Liver (tissue), 9 donors: ENCODE results near the gene IFT81. TPM values are rescaled to one million over a fixed set of nuclear protein-coding genes. Genes with fewer than 3 reads are reported as not detected.
A peak's percentile ranks its signal among the peaks of the same experiment; 100 is the strongest.

Source experiments
- DNase-seq: peaks from one replicate; pipeline ENCODE4 v3.0.0-alpha.2; 2017; ENCODE audit warnings: low spot score
- H3K27ac ChIP-seq, 2 donors: one replicate each; pipeline ENCODE4 v1.7.0; 2013; ENCODE audit warnings: inconsistent platforms in 2 of 2, low read length in 2 of 2, control low read depth in 1 of 2, low read depth in 1 of 2, mild to moderate bottlenecking in 1 of 2
- H3K27me3 ChIP-seq, 4 donors: one replicate each; pipeline versions ENCODE4 v1.6.1 to v1.7.0; 2013; ENCODE audit warnings: low read length in 3 of 4, inconsistent platforms in 1 of 4, mild to moderate bottlenecking in 1 of 4, moderate library complexity in 1 of 4; ENCODE audit not compliant: control insufficient read depth in 4 of 4, insufficient read depth in 4 of 4
- H3K36me3 ChIP-seq, 4 donors: one replicate each; pipeline versions ENCODE4 v1.6.1 to v1.7.0; 2013; ENCODE audit warnings: low read length in 3 of 4, mild to moderate bottlenecking in 3 of 4, low read depth in 1 of 4, moderate library complexity in 1 of 4; ENCODE audit not compliant: control insufficient read depth in 4 of 4, insufficient read depth in 3 of 4
- H3K4me1 ChIP-seq, 4 donors: one replicate each; pipeline versions ENCODE4 v1.6.1 to v1.7.0; 2013; ENCODE audit warnings: low read length in 3 of 4, mild to moderate bottlenecking in 3 of 4, moderate library complexity in 1 of 4; ENCODE audit not compliant: control insufficient read depth in 4 of 4, insufficient read depth in 4 of 4
- H3K4me3 ChIP-seq, 3 donors: one replicate each; pipeline versions ENCODE4 v1.6.1 to v1.7.0; 2013; ENCODE audit warnings: low read length in 3 of 3, control low read depth in 1 of 3, low read depth in 1 of 3, mild to moderate bottlenecking in 1 of 3
- H3K9ac ChIP-seq, 2 donors: one replicate each; pipeline ENCODE4 v1.7.0; 2013; ENCODE audit warnings: low read length in 2 of 2, mild to moderate bottlenecking in 2 of 2, moderate library complexity in 2 of 2, control low read depth in 1 of 2, low read depth in 1 of 2
- H3K9me3 ChIP-seq, 4 donors: one replicate each; pipeline versions ENCODE4 v1.6.1 to v1.7.0; 2013; ENCODE audit warnings: low read length in 3 of 4; ENCODE audit not compliant: control insufficient read depth in 4 of 4
- ATF3 ChIP-seq: IDR thresholded peaks from 2 replicates; pipeline ENCODE4 v1.6.1; 2016; ENCODE audit warnings: antibody characterized with exemption
- CTCF ChIP-seq: fragments of 150-350 bp; IDR thresholded peaks from 2 replicates; pipeline ENCODE4 v1.5.1; 2017; ENCODE audit warnings: improper control_type of control experiment, low read depth, low read length; ENCODE audit not compliant: missing input control
- EGR1 ChIP-seq, 2 donors: IDR thresholded peaks; 2 replicates each; pipeline ENCODE4 v1.6.1; 2016 to 2018; ENCODE audit warnings: antibody characterized with exemption in 2 of 2, low read depth in 2 of 2
- FOXA1 ChIP-seq: IDR thresholded peaks from 2 replicates; pipeline ENCODE4 v1.6.1; 2016; ENCODE audit warnings: antibody characterized with exemption
- FOXA2 ChIP-seq: IDR thresholded peaks from 2 replicates; pipeline ENCODE4 v1.6.1; 2016; ENCODE audit warnings: antibody characterized with exemption
- GABPA ChIP-seq, 2 donors: IDR thresholded peaks in 1 of 2; conservative IDR thresholded peaks in 1 of 2; 2 replicates each; pipeline ENCODE4 v1.6.1; 2016; ENCODE audit warnings: antibody characterized with exemption in 2 of 2, mild to moderate bottlenecking in 1 of 2, moderate library complexity in 1 of 2
- HNF4A ChIP-seq, 2 donors: conservative IDR thresholded peaks; 2 replicates each; pipeline ENCODE4 v1.6.1; 2016; ENCODE audit warnings: antibody characterized with exemption in 2 of 2, mild to moderate bottlenecking in 2 of 2
- HNF4G ChIP-seq: IDR thresholded peaks from 2 replicates; pipeline ENCODE4 v1.6.1; 2016; ENCODE audit warnings: antibody characterized with exemption
- JUND ChIP-seq, 2 donors: IDR thresholded peaks; 2 replicates each; pipeline ENCODE4 v1.6.1; 2016; ENCODE audit warnings: antibody characterized with exemption in 2 of 2
- MAX ChIP-seq: IDR thresholded peaks from 2 replicates; pipeline ENCODE4 v1.6.1; 2016; ENCODE audit warnings: antibody characterized with exemption
- NR2F2 ChIP-seq: IDR thresholded peaks from 2 replicates; pipeline ENCODE4 v1.6.1; 2016; ENCODE audit warnings: antibody characterized with exemption
- RAD21 ChIP-seq, 2 donors: IDR thresholded peaks; 2 replicates each; pipeline ENCODE4 v1.6.1; 2016; ENCODE audit warnings: antibody characterized with exemption in 2 of 2, mild to moderate bottlenecking in 2 of 2
- REST ChIP-seq: IDR thresholded peaks from 2 replicates; pipeline ENCODE4 v1.6.1; 2016; ENCODE audit warnings: antibody characterized with exemption, mild to moderate bottlenecking
- RXRA ChIP-seq, 2 donors: IDR thresholded peaks; 2 replicates each; pipeline ENCODE4 v1.6.1; 2017 to 2018; ENCODE audit warnings: antibody characterized with exemption in 2 of 2, mild to moderate bottlenecking in 1 of 2
- SP1 ChIP-seq: IDR thresholded peaks from 2 replicates; pipeline ENCODE4 v1.6.1; 2018; ENCODE audit warnings: antibody characterized with exemption, mild to moderate bottlenecking
- TAF1 ChIP-seq: conservative IDR thresholded peaks from 2 replicates; pipeline ENCODE4 v1.6.1; 2016; ENCODE audit warnings: antibody characterized with exemption, mild to moderate bottlenecking
- YY1 ChIP-seq: IDR thresholded peaks from 2 replicates; pipeline ENCODE4 v1.6.1; 2016; ENCODE audit warnings: antibody characterized with exemption, mild to moderate bottlenecking
- ZBTB33 ChIP-seq: IDR thresholded peaks from 2 replicates; pipeline ENCODE4 v1.6.1; 2016; ENCODE audit warnings: antibody characterized with exemption
- WGBS: extraction: QIAGEN DNeasy Blood & Tissue Kit; methylation state at CpG from one replicate; pipeline ENCODE4 v1.1.7; 2013; 5-methylcytosine and 5-hydroxymethylcytosine counted together
- polyA plus RNA-seq, 2 donors: library from polyadenylated mRNA; stranded (reverse) in 1 of 2; unstranded in 1 of 2; fragments of 200-250 nt in 1 of 2; fragments of >200 nt in 1 of 2; fragmentation: Nextera tagmentation in 1 of 2; extraction: Ambion mirVana in 1 of 2; gene quantifications; one replicate each; pipeline versions ENCODE4 v1.2.1 to v1.2.3, GENCODE V29; 2013 to 2015
- total RNA-seq, 2 donors: library from RNA; depleted of rRNA; stranded (reverse); fragments of >200 nt; gene quantifications; one replicate each; pipeline ENCODE4 v1.2.3, GENCODE V29; 2014
- donor health status: healthy.
- donor health status: healthy.
- donor health status: healthy.
- donor health status: healthy.
- donor health status: healthy.

IFT81 gene
- total and polyA plus RNA-seq, 4 donors: 1.9 to 4.9 (median 2.8) TPM

- no peaks in the 10 kb centered on the region for H3K36me3 ChIP-seq
- H3K9ac ChIP-seq: peak overlapping the region in 1 of 2 donors; percentile 51
- H3K27me3 ChIP-seq: no peaks in the 10 kb centered on the region
- H3K9me3 ChIP-seq: no peaks in the 10 kb centered on the region
- TF ChIP-seq TAF1: no peak
- no peak for TF ChIP-seq CTCF
- TF ChIP-seq GABPA (IDR thresholded peaks at IDR 0.05 in 1 of 2, conservative IDR thresholded peaks at IDR 0.05 in 1 of 2): no peak
- TF ChIP-seq JUND (IDR thresholded peaks at IDR 0.05): no peak
- peak in 1 of 2 donors; percentile 34 for TF ChIP-seq RAD21 (IDR thresholded peaks at IDR 0.05)
- no peak for TF ChIP-seq SP1
- TF ChIP-seq NR2F2: peak; percentile 88
- no peak for TF ChIP-seq FOXA1
- no peak for TF ChIP-seq RXRA (IDR thresholded peaks at IDR 0.05)
- peak overlapping the region; percentile 81 to 93 for H3K27ac ChIP-seq
- H3K4me3 ChIP-seq: no peak overlapping the region
- WGBS: 21% methylated on average over 4 of the region's 4 CpGs
- H3K4me1 ChIP-seq: peaks cover 10 to 64% (median 60%) of the 10 kb centered on the region in 4 donors
- DNase-seq: no peak
Observed at GRCh38 chr12:110246636-110247339, 122.6 kb downstream of the IFT81 start.

- peak overlapping the region in 1 of 3 donors; percentile 8 for H3K4me3 ChIP-seq
- WGBS: 26% methylated on average over 14 of the region's 14 CpGs
Observed at GRCh38 chr12:110247340-110248095, 123.4 kb downstream of the IFT81 start.

More at GRCh38 chr12:110247340-110248095, 123.4 kb downstream of the IFT81 start:
- Histone ChIP-seq H3K27me3 (no peaks in the 10 kb centered on the region), H3K27ac (peak overlapping the region; percentile 81 to 93), H3K4me1 (peaks cover 10 to 64% (median 60%) of the 10 kb centered on the region in 4 donors), H3K36me3 (no peaks in the 10 kb centered on the region), H3K9me3 (no peaks in the 10 kb centered on the region), H3K9ac (peak overlapping the region in 1 of 2 donors; percentile 79)
- TF ChIP-seq TAF1 (peak; percentile 69), HNF4G (no peak), MAX (peak; percentile 75), RXRA (IDR thresholded peaks at IDR 0.05) (peak; percentile 99 to 100), GABPA (IDR thresholded peaks at IDR 0.05 in 1 of 2, conservative IDR thresholded peaks at IDR 0.05 in 1 of 2) (no peak), HNF4A (conservative IDR thresholded peaks at IDR 0.05) (peak; percentile 74 to 77), JUND (IDR thresholded peaks at IDR 0.05) (peak; percentile 80 to 84), YY1 (peak; percentile 91), FOXA1 (peak; percentile 37), REST (peak; percentile 90), CTCF (no peak), NR2F2 (peak; percentile 60), ZBTB33 (peak; percentile 55), ATF3 (no peak), EGR1 (IDR thresholded peaks at IDR 0.05; ENCODE audit: low read depth in 2 of 2) (peak in 1 of 2 donors; percentile 41), FOXA2 (peak; percentile 39), RAD21 (IDR thresholded peaks at IDR 0.05) (peak; percentile 38 to 64), SP1 (peak; percentile 99)
- peak; percentile 64 for DNase-seq
